ENCODE results near the gene HIVEP3.

The HIVEP3 gene

DNA sequence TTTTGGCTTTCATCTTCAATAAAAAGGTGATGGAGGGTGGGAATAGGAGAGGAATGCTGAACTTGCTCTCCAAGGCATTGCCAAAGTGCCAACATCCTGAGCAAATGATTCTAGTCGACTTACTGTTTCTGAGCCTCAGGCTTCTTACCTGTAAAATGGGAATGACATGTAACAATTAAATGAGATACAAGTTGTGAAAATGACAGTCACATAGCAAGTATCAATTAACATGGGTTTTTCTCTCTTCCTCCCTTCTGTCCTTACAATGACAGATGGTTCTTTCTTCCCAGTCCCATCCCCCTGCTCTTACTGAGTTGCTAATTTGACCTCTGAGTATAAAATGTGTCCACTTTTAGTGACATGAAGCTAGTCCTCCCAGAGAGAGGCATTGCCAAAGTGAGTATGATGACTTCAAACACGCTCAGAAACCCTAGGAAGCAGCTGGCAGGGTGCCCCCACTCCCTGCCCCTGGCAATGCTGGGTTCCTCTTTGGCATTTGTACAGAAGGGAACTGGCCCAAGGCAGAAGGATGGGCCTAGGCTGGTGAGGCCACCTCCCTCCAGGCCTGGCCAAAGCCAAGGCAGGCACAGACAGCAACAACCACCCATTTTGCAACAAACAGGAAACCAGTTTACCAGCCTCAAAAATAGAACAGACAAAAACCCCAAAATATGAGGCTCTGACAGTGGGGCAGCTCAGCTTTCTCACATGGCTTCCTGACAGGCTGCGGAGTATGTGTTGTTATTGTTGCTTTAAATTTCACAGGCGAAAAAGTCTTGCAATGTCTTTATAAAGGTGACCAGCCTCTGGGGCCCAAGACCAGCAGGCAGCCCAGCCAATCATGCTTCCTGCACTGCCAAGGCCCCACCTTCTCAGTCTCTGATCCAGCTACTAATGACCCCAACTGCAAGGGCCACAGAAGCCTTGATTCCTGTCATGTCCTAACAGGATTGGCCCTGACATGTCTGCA lies 115.9 kb downstream of the HIVEP3 start:
- peaks cover 43% of the 10 kb centered on the region for H3K36me3 ChIP-seq (ENCODE audit: insufficient read depth, low read length)
- no peak overlapping the region for H3K4me2 ChIP-seq (ENCODE audit: insufficient read depth, low read length)
- no peak overlapping the region for H3K9ac ChIP-seq (ENCODE audit: low read depth, low read length)
- ATAC-seq (ENCODE audit: insufficient read depth, low read depth) = peak; percentile 51
- TF ChIP-seq, protein P1, sequence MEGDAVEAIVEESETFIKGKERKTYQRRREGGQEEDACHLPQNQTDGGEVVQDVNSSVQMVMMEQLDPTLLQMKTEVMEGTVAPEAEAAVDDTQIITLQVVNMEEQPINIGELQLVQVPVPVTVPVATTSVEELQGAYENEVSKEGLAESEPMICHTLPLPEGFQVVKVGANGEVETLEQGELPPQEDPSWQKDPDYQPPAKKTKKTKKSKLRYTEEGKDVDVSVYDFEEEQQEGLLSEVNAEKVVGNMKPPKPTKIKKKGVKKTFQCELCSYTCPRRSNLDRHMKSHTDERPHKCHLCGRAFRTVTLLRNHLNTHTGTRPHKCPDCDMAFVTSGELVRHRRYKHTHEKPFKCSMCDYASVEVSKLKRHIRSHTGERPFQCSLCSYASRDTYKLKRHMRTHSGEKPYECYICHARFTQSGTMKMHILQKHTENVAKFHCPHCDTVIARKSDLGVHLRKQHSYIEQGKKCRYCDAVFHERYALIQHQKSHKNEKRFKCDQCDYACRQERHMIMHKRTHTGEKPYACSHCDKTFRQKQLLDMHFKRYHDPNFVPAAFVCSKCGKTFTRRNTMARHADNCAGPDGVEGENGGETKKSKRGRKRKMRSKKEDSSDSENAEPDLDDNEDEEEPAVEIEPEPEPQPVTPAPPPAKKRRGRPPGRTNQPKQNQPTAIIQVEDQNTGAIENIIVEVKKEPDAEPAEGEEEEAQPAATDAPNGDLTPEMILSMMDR (IDR thresholded peaks at IDR 0.05; ENCODE audit: borderline replicate concordance, extremely low read depth, low read length, poor library complexity, severe bottlenecking) = no peak
- no peak for TF ChIP-seq EZH2 (IDR thresholded peaks at IDR 0.05; ENCODE audit: borderline replicate concordance, low read depth, low read length, severe bottlenecking)
- H3K4me3 ChIP-seq (ENCODE audit: low read depth in 1 of 2, low read length in 2 of 2) = no peak overlapping the region
- DNase-seq = no peak
- H3K79me2 ChIP-seq (ENCODE audit: insufficient read depth, low read length) = peaks cover 98% of the 10 kb centered on the region
- H3K9me3 ChIP-seq (ENCODE audit: insufficient read depth, low read length, severe bottlenecking) = no peaks in the 10 kb centered on the region
- H2AFZ ChIP-seq (ENCODE audit: low read depth, low read length) = no peak overlapping the region
- H4K20me1 ChIP-seq (ENCODE audit: insufficient read depth, low read length) = peaks cover 85% of the 10 kb centered on the region
- no peaks in the 10 kb centered on the region for H3K27me3 ChIP-seq (ENCODE audit: insufficient read depth, low read length, poor library complexity)
- peak overlapping the region; percentile 75 for H3K27ac ChIP-seq (ENCODE audit: low read length)
- peaks cover 52% of the 10 kb centered on the region for H3K4me1 ChIP-seq (ENCODE audit: insufficient read depth, low read length)

DNA sequence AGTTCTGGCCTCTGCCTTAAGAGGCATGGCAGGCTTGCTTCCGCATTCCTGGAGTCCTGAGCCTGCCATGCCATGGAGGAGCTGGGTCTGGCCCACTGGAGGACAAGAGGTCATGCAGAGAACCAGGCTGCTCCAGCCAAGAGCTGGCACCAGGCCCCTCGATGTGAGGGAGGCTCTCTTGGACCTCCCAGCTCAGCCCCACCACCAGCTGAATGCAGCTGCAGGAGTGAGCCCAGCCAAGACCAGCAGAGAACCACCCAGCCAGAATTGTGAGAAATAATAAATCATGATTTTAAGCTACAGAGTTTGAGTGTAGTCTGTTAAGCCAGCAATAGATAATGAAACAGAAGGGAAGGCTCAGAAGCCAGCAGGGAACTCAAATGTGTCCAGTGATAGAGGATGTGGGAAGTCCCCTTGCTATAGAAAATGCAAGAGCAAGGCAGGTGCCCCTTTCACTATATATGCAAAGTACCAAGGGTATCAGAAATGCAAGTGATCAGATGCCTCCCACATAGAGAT lies 118.4 kb downstream of the HIVEP3 start:
- Histone ChIP-seq H3K36me3 (ENCODE audit: insufficient read depth, low read length) (peaks cover 42% of the 10 kb centered on the region), H3K4me2 (ENCODE audit: insufficient read depth, low read length) (no peak overlapping the region), H3K79me2 (ENCODE audit: insufficient read depth, low read length) (peaks cover 98% of the 10 kb centered on the region), H2AFZ (ENCODE audit: low read depth, low read length) (no peak overlapping the region), H3K27ac (ENCODE audit: low read length) (peak overlapping the region; percentile 4; the same call in 1 of the 2 replicates), H3K9ac (ENCODE audit: low read depth, low read length) (no peak overlapping the region), H3K4me1 (ENCODE audit: insufficient read depth, low read length) (peaks cover 31% of the 10 kb centered on the region), H3K27me3 (ENCODE audit: insufficient read depth, low read length, poor library complexity) (no peaks in the 10 kb centered on the region), H3K9me3 (ENCODE audit: insufficient read depth, low read length, severe bottlenecking) (no peaks in the 10 kb centered on the region), H4K20me1 (ENCODE audit: insufficient read depth, low read length) (peaks cover 68% of the 10 kb centered on the region), H3K4me3 (ENCODE audit: low read depth in 1 of 2, low read length in 2 of 2) (no peak overlapping the region)
- TF ChIP-seq, protein P1 (IDR thresholded peaks at IDR 0.05; ENCODE audit: borderline replicate concordance, extremely low read depth, low read length, poor library complexity, severe bottlenecking) = no peak
- no peak for TF ChIP-seq EZH2 (IDR thresholded peaks at IDR 0.05; ENCODE audit: borderline replicate concordance, low read depth, low read length, severe bottlenecking)
- ATAC-seq (ENCODE audit: insufficient read depth, low read depth) (no peak), DNase-seq (no peak)

DNA sequence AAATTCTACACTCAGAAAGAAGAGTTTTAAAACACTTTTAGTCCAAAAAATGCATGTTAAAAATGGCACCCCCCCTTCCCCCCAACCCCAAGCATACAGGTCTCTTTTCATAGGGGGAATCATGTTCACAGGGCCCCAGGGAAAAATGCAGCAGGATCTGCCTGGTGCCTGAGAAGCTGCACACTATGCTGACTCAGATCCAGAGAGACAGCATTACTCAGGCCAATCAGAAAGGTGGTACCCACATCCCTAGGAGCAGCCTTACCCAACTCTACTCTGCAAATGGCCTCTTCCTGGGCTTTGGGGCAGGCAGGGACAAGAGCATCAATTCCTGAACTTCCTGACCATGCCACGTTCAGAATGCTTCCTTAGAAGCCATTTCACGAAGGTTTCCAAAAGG lies 119.0 kb downstream of the HIVEP3 start:
- no peak overlapping the region for H3K9ac ChIP-seq (ENCODE audit: low read depth, low read length)
- ATAC-seq (ENCODE audit: insufficient read depth, low read depth) = no peak

DNA sequence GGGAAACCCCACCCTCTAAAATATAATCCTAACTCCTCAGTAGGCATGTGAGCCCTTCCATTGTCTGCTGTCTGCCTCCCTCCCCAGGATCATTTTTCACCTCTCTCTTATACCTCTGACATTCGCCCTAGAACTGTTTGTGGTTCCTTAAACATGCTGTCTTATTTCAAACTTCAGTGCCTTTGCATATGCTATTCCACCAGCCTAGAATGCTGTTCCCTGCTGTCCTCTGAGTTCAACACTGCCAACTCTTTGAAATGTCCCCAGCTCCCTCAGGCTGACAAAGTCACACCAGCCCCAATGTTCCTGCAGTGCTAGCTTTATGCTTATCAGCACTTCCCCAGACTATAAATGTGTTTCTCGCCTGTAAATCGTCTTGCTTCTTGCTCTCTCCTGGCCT lies 119.5 kb downstream of the HIVEP3 start:
- H3K4me2 ChIP-seq (ENCODE audit: insufficient read depth, low read length) = no peak overlapping the region
- peaks cover 19% of the 10 kb centered on the region for H3K4me1 ChIP-seq (ENCODE audit: insufficient read depth, low read length)
- H2AFZ ChIP-seq (ENCODE audit: low read depth, low read length) = no peak overlapping the region
- no peak for TF ChIP-seq EZH2 (IDR thresholded peaks at IDR 0.05; ENCODE audit: borderline replicate concordance, low read depth, low read length, severe bottlenecking)
- TF ChIP-seq, protein P1 (IDR thresholded peaks at IDR 0.05; ENCODE audit: borderline replicate concordance, extremely low read depth, low read length, poor library complexity, severe bottlenecking) = no peak
- H3K4me3 ChIP-seq (ENCODE audit: low read depth in 1 of 2, low read length in 2 of 2) = no peak overlapping the region
- peaks cover 59% of the 10 kb centered on the region for H4K20me1 ChIP-seq (ENCODE audit: insufficient read depth, low read length)
- peaks cover 41% of the 10 kb centered on the region for H3K36me3 ChIP-seq (ENCODE audit: insufficient read depth, low read length)
- no peak overlapping the region; the same call in 1 of the 2 replicates for H3K27ac ChIP-seq (ENCODE audit: low read length)
- peaks cover 98% of the 10 kb centered on the region for H3K79me2 ChIP-seq (ENCODE audit: insufficient read depth, low read length)
- H3K9ac ChIP-seq (ENCODE audit: low read depth, low read length) = no peak overlapping the region
- no peaks in the 10 kb centered on the region for H3K27me3 ChIP-seq (ENCODE audit: insufficient read depth, low read length, poor library complexity)
- ATAC-seq (ENCODE audit: insufficient read depth, low read depth) (no peak), DNase-seq (no peak)
- H3K9me3 ChIP-seq (ENCODE audit: insufficient read depth, low read length, severe bottlenecking) = no peaks in the 10 kb centered on the region

More for the DNA sequence above, 119.0 kb downstream of the HIVEP3 start:
- Histone ChIP-seq H3K4me1 (ENCODE audit: insufficient read depth, low read length) (peaks cover 25% of the 10 kb centered on the region), H3K27ac (ENCODE audit: low read length) (no peak overlapping the region; the same call in 1 of the 2 replicates), H3K36me3 (ENCODE audit: insufficient read depth, low read length) (peaks cover 41% of the 10 kb centered on the region), H3K27me3 (ENCODE audit: insufficient read depth, low read length, poor library complexity) (no peaks in the 10 kb centered on the region), H3K4me2 (ENCODE audit: insufficient read depth, low read length) (no peak overlapping the region), H4K20me1 (ENCODE audit: insufficient read depth, low read length) (peaks cover 62% of the 10 kb centered on the region), H3K79me2 (ENCODE audit: insufficient read depth, low read length) (peaks cover 98% of the 10 kb centered on the region), H3K4me3 (ENCODE audit: low read depth in 1 of 2, low read length in 2 of 2) (no peak overlapping the region), H3K9me3 (ENCODE audit: insufficient read depth, low read length, severe bottlenecking) (no peaks in the 10 kb centered on the region), H2AFZ (ENCODE audit: low read depth, low read length) (no peak overlapping the region)
- DNase-seq = no peak
- no peak for TF ChIP-seq EZH2 (IDR thresholded peaks at IDR 0.05; ENCODE audit: borderline replicate concordance, low read depth, low read length, severe bottlenecking)

Data from DND-41 (cell line).